ENCODE results near the gene KRTAP12-1. TPM values are rescaled to one million over a fixed set of nuclear protein-coding genes. Genes with fewer than 3 reads are reported as not detected.

The KRTAP12-1 gene
- total and polyA plus RNA-seq, 2 of the 8 experiments (the other 6 are each of a cell fraction or from before 2014, with no cell fraction given): 0.50 to 0.73 TPM

DNA sequence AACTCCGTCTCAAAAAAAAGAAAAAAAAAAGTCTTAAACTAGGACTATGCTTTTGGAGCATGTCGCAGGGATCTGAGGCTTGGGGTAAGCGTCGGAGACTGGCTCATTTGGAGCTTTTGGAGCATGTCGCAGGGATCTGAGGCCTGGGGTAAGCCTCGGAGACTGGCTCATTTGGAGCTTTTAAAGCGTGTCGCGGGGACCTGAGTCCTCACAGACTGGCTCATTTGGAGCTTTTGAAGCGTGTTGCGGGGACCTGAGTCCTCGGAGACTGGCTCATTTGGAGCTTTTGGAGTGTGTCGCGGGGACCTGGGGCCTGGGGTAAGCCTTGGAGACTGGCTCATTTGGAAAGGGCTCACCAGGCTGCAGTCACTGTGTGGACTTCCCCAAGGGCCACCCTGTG lies 43.0 kb upstream of the KRTAP12-1 start (continued):
- TF ChIP-seq RNF2 (IDR thresholded peaks at IDR 0.05; ENCODE audit: borderline replicate concordance, low read depth, low read length, missing control alignments, poor library complexity, severe bottlenecking): no peak
- TF ChIP-seq, protein P1, sequence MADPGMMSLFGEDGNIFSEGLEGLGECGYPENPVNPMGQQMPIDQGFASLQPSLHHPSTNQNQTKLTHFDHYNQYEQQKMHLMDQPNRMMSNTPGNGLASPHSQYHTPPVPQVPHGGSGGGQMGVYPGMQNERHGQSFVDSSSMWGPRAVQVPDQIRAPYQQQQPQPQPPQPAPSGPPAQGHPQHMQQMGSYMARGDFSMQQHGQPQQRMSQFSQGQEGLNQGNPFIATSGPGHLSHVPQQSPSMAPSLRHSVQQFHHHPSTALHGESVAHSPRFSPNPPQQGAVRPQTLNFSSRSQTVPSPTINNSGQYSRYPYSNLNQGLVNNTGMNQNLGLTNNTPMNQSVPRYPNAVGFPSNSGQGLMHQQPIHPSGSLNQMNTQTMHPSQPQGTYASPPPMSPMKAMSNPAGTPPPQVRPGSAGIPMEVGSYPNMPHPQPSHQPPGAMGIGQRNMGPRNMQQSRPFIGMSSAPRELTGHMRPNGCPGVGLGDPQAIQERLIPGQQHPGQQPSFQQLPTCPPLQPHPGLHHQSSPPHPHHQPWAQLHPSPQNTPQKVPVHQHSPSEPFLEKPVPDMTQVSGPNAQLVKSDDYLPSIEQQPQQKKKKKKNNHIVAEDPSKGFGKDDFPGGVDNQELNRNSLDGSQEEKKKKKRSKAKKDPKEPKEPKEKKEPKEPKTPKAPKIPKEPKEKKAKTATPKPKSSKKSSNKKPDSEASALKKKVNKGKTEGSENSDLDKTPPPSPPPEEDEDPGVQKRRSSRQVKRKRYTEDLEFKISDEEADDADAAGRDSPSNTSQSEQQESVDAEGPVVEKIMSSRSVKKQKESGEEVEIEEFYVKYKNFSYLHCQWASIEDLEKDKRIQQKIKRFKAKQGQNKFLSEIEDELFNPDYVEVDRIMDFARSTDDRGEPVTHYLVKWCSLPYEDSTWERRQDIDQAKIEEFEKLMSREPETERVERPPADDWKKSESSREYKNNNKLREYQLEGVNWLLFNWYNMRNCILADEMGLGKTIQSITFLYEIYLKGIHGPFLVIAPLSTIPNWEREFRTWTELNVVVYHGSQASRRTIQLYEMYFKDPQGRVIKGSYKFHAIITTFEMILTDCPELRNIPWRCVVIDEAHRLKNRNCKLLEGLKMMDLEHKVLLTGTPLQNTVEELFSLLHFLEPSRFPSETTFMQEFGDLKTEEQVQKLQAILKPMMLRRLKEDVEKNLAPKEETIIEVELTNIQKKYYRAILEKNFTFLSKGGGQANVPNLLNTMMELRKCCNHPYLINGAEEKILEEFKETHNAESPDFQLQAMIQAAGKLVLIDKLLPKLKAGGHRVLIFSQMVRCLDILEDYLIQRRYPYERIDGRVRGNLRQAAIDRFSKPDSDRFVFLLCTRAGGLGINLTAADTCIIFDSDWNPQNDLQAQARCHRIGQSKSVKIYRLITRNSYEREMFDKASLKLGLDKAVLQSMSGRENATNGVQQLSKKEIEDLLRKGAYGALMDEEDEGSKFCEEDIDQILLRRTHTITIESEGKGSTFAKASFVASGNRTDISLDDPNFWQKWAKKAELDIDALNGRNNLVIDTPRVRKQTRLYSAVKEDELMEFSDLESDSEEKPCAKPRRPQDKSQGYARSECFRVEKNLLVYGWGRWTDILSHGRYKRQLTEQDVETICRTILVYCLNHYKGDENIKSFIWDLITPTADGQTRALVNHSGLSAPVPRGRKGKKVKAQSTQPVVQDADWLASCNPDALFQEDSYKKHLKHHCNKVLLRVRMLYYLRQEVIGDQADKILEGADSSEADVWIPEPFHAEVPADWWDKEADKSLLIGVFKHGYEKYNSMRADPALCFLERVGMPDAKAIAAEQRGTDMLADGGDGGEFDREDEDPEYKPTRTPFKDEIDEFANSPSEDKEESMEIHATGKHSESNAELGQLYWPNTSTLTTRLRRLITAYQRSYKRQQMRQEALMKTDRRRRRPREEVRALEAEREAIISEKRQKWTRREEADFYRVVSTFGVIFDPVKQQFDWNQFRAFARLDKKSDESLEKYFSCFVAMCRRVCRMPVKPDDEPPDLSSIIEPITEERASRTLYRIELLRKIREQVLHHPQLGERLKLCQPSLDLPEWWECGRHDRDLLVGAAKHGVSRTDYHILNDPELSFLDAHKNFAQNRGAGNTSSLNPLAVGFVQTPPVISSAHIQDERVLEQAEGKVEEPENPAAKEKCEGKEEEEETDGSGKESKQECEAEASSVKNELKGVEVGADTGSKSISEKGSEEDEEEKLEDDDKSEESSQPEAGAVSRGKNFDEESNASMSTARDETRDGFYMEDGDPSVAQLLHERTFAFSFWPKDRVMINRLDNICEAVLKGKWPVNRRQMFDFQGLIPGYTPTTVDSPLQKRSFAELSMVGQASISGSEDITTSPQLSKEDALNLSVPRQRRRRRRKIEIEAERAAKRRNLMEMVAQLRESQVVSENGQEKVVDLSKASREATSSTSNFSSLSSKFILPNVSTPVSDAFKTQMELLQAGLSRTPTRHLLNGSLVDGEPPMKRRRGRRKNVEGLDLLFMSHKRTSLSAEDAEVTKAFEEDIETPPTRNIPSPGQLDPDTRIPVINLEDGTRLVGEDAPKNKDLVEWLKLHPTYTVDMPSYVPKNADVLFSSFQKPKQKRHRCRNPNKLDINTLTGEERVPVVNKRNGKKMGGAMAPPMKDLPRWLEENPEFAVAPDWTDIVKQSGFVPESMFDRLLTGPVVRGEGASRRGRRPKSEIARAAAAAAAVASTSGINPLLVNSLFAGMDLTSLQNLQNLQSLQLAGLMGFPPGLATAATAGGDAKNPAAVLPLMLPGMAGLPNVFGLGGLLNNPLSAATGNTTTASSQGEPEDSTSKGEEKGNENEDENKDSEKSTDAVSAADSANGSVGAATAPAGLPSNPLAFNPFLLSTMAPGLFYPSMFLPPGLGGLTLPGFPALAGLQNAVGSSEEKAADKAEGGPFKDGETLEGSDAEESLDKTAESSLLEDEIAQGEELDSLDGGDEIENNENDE (IDR thresholded peaks at IDR 0.05; ENCODE audit: insufficient replicate concordance, low read length): no peak
- TF ChIP-seq SAP30 (IDR thresholded peaks at IDR 0.05; ENCODE audit: insufficient read depth, insufficient replicate concordance, low read length): no peak
- TF ChIP-seq GABPA (IDR thresholded peaks at IDR 0.05; ENCODE audit: borderline replicate concordance, insufficient read depth, low read length): no peak
- TF ChIP-seq TAF1 (IDR thresholded peaks at IDR 0.05; ENCODE audit: low read depth, low read length): no peak

Measured in H1 (cell line).